Lower leg skin (tissue), 3 donors: ENCODE data around the gene UMODL1.

Source experiments
- CTCF ChIP-seq, 3 donors: fragments of 450-650 bp; IDR thresholded peaks; one replicate each; pipeline ENCODE4 v1.5.1; 2016; ENCODE audit warnings: antibody characterized with exemption in 3 of 3, mild to moderate bottlenecking in 3 of 3, moderate library complexity in 2 of 3
- POLR2A ChIP-seq, 2 donors: fragments of 450-650 bp; IDR thresholded peaks; one replicate each; pipeline ENCODE4 v1.6.1; 2016 to 2017; ENCODE audit warnings: antibody characterized with exemption in 2 of 2, mild to moderate bottlenecking in 1 of 2, moderate library complexity in 1 of 2

- no peak for TF ChIP-seq CTCF (IDR thresholded peaks at IDR 0.05)
- TF ChIP-seq POLR2A (IDR thresholded peaks at IDR 0.05): no peak
Measured at GRCh38 chr21:42040411-42041180, 30.5 kb upstream of the UMODL1 start.
